LoVo (cell line): ENCODE measurements around the gene EZH2.

Experiments used
- DNase-seq: peaks from one replicate; pipeline ENCODE4 v3.0.0-alpha.2; 2016; ENCODE audit warnings: low spot score

EZH2 gene

GRCh38 chr7:148898845-148899484 is 14.9 kb upstream of the EZH2 start:
- no peak for DNase-seq

GRCh38 chr7:148894591-148894990 is 10.5 kb upstream of the EZH2 start:
- DNase-seq, result no peak

GRCh38 chr7:148893071-148893470 is 9.0 kb upstream of the EZH2 start:
- no peak for DNase-seq

GRCh38 chr7:148888300-148888699 is 4.2 kb upstream of the EZH2 start:
- no peak for DNase-seq

GRCh38 chr7:148886844-148887243 is 2.8 kb upstream of the EZH2 start:
- no peak for DNase-seq

- DNase-seq, result peak; percentile 98
These were observed 370 bp upstream of the EZH2 start for GRCh38 chr7:148884299-148885022.

GRCh38 chr7:148883266-148884048 is 634 bp downstream of the EZH2 start:
- DNase-seq, result peak; percentile 11

GRCh38 chr7:148882841-148883265 is 1.2 kb downstream of the EZH2 start:
- peak; percentile 8 for DNase-seq

GRCh38 chr7:148882192-148882591 is 1.9 kb downstream of the EZH2 start:
- DNase-seq, result no peak

- no peak for DNase-seq
These were observed 5.8 kb downstream of the EZH2 start for GRCh38 chr7:148878317-148878716.

GRCh38 chr7:148877517-148877916 is 6.6 kb downstream of the EZH2 start:
- DNase-seq, result no peak

GRCh38 chr7:148872188-148872587 is 11.9 kb downstream of the EZH2 start:
- DNase-seq, result no peak

GRCh38 chr7:148871551-148871950 is 12.5 kb downstream of the EZH2 start:
- DNase-seq, result no peak

- no peak for DNase-seq
These were observed 13.1 kb downstream of the EZH2 start for GRCh38 chr7:148871030-148871429.

GRCh38 chr7:148868378-148868674 is 15.8 kb downstream of the EZH2 start:
- DNase-seq, result no peak

GRCh38 chr7:148867596-148868377 is 16.3 kb downstream of the EZH2 start:
- no peak for DNase-seq

- no peak for DNase-seq
These were observed 17.7 kb downstream of the EZH2 start for GRCh38 chr7:148866362-148866761.

GRCh38 chr7:148865283-148865682 is 18.8 kb downstream of the EZH2 start:
- no peak for DNase-seq

- DNase-seq, result no peak
These were observed 20.8 kb downstream of the EZH2 start for GRCh38 chr7:148863324-148863723.

- DNase-seq, result no peak
These were observed 21.6 kb downstream of the EZH2 start for GRCh38 chr7:148862481-148862880.

- no peak for DNase-seq
These were observed 25.6 kb downstream of the EZH2 start for GRCh38 chr7:148858489-148858888.

- no peak for DNase-seq
These were observed 27.2 kb downstream of the EZH2 start for GRCh38 chr7:148856891-148857290.

- DNase-seq, result no peak
These were observed 27.6 kb downstream of the EZH2 start for GRCh38 chr7:148856578-148856881.
